HepG2 (cell line): ENCODE data around the gene GLO1. TPM values are rescaled to one million over a fixed set of nuclear protein-coding genes. Genes with fewer than 3 reads are reported as not detected.

Experiments
- ELF3 ChIP-seq: IDR thresholded peaks from 2 replicates; pipeline ENCODE4 v1.6.1; 2016; ENCODE audit warnings: missing genetic modification reagents, missing compliant biosample characterization
- IRX3 ChIP-seq: sonication (generic); formaldehyde crosslinking; IDR thresholded peaks from 2 replicates; pipeline ENCODE4 v1.8.1; 2023; ENCODE audit warnings: mild to moderate bottlenecking, low read depth, missing genetic modification reagents, borderline replicate concordance
- MLX ChIP-seq: IDR thresholded peaks from 2 replicates; pipeline ENCODE4 v1.6.1; 2016
- ZBTB33 ChIP-seq: sonication (generic); formaldehyde crosslinking; IDR thresholded peaks from 2 replicates; pipeline ENCODE4 v1.4.0; 2020; ENCODE audit warnings: missing genetic modification reagents
- ZFP36L2 ChIP-seq: sonication (generic); formaldehyde crosslinking; IDR thresholded peaks from 2 replicates; pipeline ENCODE4 v1.4.0; 2020; ENCODE audit warnings: missing genetic modification reagents
- ZNF17 ChIP-seq: sonication (generic); formaldehyde crosslinking; IDR thresholded peaks from 2 replicates; pipeline ENCODE4 v1.5.0; 2020; ENCODE audit warnings: mild to moderate bottlenecking, missing genetic modification reagents
- ZNF281 ChIP-seq: sonication (generic); formaldehyde crosslinking; IDR thresholded peaks from 2 replicates; pipeline ENCODE4 v1.4.0; 2020; ENCODE audit warnings: missing genetic modification reagents, borderline replicate concordance
- ZNF326 ChIP-seq: sonication (generic); formaldehyde crosslinking; IDR thresholded peaks from 2 replicates; pipeline ENCODE4 v1.4.0; 2020; ENCODE audit warnings: missing genetic modification reagents, borderline replicate concordance
- ZNF333 ChIP-seq: sonication (generic); formaldehyde crosslinking; IDR thresholded peaks from 2 replicates; pipeline ENCODE4 v1.4.0; 2020; ENCODE audit warnings: mild to moderate bottlenecking, missing genetic modification reagents, borderline replicate concordance
- polyA plus RNA-seq, 8 experiments: library from polyadenylated mRNA; depleted of rRNA in 3 of 8; stranded (reverse) in 7 of 8; unstranded in 1 of 8; fragments of >200 nt; fragmentation: Illumina TruSeq in 4 of 8; extraction: Trizol in 4 of 8; gene quantifications; 2 replicates each; pipeline versions ENCODE4 v1.2.1 to v1.2.3, GENCODE V29; 2011 to 2016; ENCODE audit warnings: low read depth in 4 of 8, missing spikeins in 1 of 8, mixed read lengths in 1 of 8; ENCODE audit not compliant: insufficient read depth in 1 of 8
- total RNA-seq, 5 experiments: library from RNA; depleted of rRNA; stranded (reverse); fragments of >200 nt; fragmentation: Illumina TruSeq; extraction: Trizol; gene quantifications; 2 replicates each; pipeline ENCODE4 v1.2.3, GENCODE V29; 2016; ENCODE audit warnings: low read depth in 1 of 5
- TF ChIP-seq, protein P1 (sequence below): sonication (generic); formaldehyde crosslinking; IDR thresholded peaks from 2 replicates; pipeline ENCODE4; 2020; ENCODE audit warnings: missing genetic modification reagents, mild to moderate bottlenecking, borderline replicate concordance
- TF ChIP-seq, protein P2 (sequence below): sonication (generic); formaldehyde crosslinking; IDR thresholded peaks from 2 replicates; pipeline ENCODE4 v1.8.0; 2022; ENCODE audit warnings: mild to moderate bottlenecking, missing genetic modification reagents; ENCODE audit not compliant: insufficient replicate concordance
- TF ChIP-seq, protein P3 (sequence below): sonication (generic); formaldehyde crosslinking; IDR thresholded peaks from 2 replicates; pipeline ENCODE4 v1.5.1; 2020; ENCODE audit warnings: mild to moderate bottlenecking, missing genetic modification reagents, moderate library complexity

The GLO1 gene
- total and polyA plus RNA-seq, 2 of the 13 experiments (the other 11 are each of a cell fraction or from before 2014, with no cell fraction given) = 77.1 to 177 TPM

DNA sequence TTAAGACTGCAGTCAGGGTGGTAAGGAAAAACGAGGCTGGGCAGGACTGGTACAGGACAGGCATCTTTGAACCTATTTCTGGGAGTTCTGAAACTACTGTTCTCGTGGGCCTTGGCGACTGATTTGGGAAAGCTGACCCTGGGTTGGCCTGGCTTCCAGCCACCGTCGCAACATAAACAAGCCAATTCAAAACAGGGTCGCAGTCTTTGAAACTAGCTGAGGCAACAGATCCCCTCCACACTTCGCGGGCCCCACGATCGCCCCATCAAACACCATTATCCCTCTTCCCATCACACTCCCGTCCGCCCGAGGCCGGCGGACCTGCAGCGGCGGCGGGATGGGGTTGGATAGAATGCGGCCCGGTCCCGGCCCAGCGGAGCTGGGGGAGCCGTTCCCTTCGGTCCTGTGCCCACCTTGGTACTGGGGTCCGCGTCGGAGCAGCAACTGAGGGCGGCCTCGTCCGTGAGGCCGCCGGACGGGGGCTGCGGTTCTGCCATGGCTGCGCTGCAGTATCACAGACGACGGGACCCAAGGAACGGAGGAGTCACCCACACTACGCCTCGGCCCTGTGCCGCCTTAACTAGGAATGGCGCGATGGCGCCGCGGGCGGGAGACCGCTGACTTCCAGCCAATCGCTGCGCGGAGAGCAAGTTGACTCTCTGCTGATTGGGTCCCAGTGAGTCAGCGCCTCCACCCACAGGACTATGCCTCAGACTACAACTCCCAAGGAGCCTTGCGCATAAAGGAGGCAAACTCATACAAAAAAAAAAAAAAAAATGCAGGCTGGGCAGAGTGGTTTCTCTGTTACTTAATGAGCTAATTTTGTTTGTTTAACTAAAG lies at the start of gene GLO1 (continued):
- TF ChIP-seq, protein P1, sequence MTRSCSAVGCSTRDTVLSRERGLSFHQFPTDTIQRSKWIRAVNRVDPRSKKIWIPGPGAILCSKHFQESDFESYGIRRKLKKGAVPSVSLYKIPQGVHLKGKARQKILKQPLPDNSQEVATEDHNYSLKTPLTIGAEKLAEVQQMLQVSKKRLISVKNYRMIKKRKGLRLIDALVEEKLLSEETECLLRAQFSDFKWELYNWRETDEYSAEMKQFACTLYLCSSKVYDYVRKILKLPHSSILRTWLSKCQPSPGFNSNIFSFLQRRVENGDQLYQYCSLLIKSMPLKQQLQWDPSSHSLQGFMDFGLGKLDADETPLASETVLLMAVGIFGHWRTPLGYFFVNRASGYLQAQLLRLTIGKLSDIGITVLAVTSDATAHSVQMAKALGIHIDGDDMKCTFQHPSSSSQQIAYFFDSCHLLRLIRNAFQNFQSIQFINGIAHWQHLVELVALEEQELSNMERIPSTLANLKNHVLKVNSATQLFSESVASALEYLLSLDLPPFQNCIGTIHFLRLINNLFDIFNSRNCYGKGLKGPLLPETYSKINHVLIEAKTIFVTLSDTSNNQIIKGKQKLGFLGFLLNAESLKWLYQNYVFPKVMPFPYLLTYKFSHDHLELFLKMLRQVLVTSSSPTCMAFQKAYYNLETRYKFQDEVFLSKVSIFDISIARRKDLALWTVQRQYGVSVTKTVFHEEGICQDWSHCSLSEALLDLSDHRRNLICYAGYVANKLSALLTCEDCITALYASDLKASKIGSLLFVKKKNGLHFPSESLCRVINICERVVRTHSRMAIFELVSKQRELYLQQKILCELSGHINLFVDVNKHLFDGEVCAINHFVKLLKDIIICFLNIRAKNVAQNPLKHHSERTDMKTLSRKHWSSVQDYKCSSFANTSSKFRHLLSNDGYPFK (CRISPR knock-in tag) = peak; percentile 93
- TF ChIP-seq ZNF281 (peak; percentile 10; the same call in 1 of the 2 replicates), ZBTB33 (no peak), MLX (0 out of 2 replicates have a peak, but pooled peaks have one; percentile 8), ZNF17 (CRISPR knock-in tag) (no peak), ELF3 (CRISPR knock-in tag) (peak; percentile 69), ZNF326 (CRISPR knock-in tag) (no peak), ZFP36L2 (CRISPR knock-in tag) (no peak; the same call in 1 of the 2 replicates), IRX3 (CRISPR knock-in tag) (peak; percentile 64; the same call in 1 of the 2 replicates), ZNF333 (CRISPR knock-in tag) (peak; percentile 60; the same call in 1 of the 2 replicates)
- TF ChIP-seq, protein P2, sequence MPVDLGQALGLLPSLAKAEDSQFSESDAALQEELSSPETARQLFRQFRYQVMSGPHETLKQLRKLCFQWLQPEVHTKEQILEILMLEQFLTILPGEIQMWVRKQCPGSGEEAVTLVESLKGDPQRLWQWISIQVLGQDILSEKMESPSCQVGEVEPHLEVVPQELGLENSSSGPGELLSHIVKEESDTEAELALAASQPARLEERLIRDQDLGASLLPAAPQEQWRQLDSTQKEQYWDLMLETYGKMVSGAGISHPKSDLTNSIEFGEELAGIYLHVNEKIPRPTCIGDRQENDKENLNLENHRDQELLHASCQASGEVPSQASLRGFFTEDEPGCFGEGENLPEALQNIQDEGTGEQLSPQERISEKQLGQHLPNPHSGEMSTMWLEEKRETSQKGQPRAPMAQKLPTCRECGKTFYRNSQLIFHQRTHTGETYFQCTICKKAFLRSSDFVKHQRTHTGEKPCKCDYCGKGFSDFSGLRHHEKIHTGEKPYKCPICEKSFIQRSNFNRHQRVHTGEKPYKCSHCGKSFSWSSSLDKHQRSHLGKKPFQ (CRISPR knock-in tag) = peak; percentile 85
- TF ChIP-seq, protein P3, sequence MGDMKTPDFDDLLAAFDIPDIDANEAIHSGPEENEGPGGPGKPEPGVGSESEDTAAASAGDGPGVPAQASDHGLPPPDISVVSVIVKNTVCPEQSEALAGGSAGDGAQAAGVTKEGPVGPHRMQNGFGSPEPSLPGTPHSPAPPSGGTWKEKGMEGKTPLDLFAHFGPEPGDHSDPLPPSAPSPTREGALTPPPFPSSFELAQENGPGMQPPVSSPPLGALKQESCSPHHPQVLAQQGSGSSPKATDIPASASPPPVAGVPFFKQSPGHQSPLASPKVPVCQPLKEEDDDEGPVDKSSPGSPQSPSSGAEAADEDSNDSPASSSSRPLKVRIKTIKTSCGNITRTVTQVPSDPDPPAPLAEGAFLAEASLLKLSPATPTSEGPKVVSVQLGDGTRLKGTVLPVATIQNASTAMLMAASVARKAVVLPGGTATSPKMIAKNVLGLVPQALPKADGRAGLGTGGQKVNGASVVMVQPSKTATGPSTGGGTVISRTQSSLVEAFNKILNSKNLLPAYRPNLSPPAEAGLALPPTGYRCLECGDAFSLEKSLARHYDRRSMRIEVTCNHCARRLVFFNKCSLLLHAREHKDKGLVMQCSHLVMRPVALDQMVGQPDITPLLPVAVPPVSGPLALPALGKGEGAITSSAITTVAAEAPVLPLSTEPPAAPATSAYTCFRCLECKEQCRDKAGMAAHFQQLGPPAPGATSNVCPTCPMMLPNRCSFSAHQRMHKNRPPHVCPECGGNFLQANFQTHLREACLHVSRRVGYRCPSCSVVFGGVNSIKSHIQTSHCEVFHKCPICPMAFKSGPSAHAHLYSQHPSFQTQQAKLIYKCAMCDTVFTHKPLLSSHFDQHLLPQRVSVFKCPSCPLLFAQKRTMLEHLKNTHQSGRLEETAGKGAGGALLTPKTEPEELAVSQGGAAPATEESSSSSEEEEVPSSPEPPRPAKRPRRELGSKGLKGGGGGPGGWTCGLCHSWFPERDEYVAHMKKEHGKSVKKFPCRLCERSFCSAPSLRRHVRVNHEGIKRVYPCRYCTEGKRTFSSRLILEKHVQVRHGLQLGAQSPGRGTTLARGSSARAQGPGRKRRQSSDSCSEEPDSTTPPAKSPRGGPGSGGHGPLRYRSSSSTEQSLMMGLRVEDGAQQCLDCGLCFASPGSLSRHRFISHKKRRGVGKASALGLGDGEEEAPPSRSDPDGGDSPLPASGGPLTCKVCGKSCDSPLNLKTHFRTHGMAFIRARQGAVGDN (CRISPR knock-in tag) = peak; percentile 95
